SHP77 treated with DMSO at 0.1 percent for 48 hours (cell line): Measurements from ENCODE around the gene UQCC2.

Experiments
- DNase-seq: peaks from one replicate; lab custom pipeline; 2025; lab: John Stamatoyannopoulos, UW

The UQCC2 gene

DNA sequence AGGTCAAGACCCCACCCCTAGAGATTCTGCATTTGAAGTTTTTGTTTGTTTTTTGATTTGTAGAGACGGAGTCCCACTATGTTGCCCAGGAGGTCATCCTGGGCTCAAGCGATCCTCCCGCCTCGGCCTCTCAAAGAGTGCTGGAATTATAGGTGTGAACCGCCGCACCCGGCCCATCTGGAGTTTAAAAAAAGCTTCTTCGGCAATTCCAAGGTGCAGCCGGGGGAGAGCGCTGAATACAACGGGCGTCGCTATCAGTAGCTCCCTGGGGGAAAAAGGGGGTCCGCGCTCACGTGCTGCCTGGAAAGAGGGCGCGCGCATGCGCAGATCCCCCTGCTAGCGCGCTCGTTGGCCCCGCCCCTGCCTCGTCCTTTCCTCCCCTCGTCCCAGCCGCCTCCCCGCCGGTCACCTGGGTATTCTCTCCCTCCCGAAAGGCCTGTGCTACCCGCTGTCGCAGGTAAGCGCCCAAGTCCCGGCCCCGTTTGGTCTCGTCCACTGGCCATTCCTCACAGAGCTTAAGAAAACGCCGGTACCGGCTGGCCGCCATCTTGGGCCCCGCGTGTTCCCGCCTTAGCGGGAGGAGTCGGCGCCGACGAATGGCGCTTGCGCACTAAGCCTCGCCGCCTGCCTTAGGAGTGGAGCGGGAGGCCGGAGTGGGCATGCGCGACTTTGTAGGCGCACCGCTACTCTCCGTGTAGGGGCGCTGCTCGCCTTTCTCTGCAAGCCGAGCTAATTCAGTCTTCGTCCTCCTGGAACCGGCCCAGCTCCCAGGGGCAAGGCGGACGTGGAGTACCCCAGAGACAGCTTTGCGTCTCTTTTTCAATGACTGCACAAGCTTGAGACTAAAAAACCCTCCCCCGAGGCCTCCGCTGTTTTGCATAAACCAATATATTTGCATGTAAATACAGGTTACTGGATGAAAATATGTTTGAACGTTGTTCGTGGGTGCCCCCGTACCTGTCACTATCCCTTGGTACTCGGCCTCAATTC lies at the start of gene UQCC2:
TSS of gene UQCC2 (minus strand) at position 561 of the 990 bp plus-strand sequence. CDS start at position 547, 14 bp downstream.
- DNase-seq, result peak; percentile 89

DNA sequence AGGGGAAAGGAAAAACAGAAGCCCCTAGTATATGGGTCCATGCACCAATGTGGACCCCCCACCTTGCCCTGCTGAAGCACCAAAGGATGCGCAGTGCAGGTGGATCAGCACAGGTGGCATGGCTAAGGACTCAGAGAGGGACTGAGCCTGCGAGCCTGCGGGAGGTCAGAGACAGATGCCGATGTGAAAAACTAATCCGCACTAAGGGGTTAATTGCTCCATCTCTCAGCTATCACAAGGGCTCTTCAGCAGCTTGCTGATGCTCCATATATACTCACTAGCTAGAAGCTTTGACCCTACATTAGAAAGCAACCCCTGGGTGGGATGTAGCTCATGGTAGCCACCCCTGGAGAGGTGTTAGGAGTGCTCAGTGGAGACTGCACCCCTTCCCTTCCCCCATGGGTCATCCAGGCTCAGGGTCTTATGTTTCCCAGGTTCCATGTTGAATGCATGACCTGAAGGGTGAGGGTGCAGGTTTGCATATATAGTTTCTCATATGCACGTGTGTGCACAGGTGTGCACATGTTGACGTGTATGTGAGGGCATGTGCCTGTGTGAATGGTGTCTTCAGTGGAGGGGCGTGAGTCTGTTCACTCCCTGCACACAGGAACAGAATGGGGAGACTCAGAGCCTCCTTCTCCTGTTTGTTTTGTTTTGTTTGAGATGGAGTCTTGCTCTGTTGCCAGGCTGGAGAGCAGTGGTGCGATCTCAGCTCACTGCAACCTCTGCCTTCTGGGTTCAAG lies 48.6 kb upstream of the UQCC2 start:
- DNase-seq, result no peak

DNA sequence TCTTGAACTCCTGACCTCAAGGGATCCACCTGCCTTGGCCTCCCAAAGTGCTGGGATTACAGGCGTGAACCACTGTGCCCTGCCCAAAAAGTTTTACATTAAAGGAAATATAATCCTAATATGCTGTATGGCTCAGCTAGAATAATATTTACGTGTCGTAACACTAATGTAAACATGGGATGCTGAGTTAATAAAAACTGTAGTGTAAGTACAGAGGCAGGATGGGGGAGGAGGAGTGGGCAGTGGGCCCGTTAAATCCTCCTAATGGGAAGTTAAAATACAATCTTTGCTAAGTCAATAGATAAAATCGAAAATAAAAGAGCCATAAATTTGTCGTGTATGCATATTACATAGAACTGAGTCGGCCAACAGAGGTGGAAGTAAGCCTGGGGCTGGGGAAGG lies 47.3 kb upstream of the UQCC2 start:
- DNase-seq, result no peak

- DNase-seq, result no peak
These were observed 46.4 kb upstream of the UQCC2 start for GRCh38 chr6:33757906-33758305.

DNA sequence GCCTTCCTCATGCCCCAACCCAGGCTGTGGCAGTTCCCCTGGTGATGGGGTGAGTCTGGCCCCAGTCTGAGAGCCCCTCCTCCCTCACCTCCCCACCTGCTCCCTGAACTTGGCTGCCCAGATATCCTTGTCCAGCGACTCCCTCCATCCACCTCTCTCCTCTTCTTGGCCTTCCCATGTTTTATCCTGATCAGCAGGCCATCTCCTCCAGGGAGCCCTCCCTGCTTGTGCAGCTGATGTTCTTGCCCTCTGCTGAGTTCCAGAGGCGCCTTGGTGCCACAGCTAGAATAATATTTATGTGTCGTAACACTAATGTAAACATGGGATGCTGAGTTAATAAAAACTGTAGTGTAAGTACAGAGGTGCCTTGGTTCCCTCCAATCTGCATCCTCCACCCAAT lies 45.6 kb upstream of the UQCC2 start:
- no peak for DNase-seq

- DNase-seq, result no peak
These were observed 44.9 kb upstream of the UQCC2 start for GRCh38 chr6:33756211-33756954.

DNA sequence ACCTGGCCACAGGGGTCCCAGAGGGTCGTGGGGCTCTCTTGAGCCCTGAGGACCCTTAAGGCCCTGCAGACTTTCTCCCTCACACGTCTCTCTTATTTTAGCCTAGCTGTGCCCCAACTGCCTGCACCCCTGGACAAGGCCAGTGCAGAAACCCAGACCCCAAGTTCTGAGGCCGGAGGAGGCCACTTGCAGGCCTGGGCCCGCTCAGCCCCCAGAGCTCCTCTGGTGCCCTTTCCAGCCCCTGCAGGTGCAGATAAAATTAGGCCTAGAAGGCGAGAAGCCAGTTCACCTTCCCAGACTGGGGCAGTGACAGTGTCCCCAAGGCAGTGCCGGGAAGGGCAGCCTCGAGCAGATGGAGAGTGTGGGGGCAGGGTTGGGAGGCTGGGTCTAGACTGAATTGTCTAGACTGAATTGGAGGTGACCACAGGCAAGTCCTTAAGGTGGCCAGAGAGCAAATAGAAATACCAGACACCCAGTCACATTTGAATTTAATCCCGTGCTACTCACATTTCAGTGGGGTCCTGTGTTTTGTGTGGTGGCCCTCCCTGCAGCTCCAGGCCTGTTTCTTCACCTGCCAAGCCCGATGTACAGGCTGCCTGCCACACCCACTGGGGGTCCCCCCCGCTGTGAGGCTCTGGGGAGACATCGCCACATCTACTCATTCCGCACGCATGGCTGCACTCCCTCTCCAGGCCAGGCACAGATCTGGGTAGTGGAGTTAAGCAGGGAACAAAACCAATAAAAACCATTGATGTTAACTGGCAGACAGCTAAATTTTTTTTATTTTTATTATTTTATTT lies 43.8 kb upstream of the UQCC2 start:
- peak; percentile 27 for DNase-seq

GRCh38 chr6:33754222-33754621 lies 42.7 kb upstream of the UQCC2 start:
- DNase-seq, result no peak

- no peak for DNase-seq
These were observed 41.1 kb upstream of the UQCC2 start for GRCh38 chr6:33752646-33753015.

DNA sequence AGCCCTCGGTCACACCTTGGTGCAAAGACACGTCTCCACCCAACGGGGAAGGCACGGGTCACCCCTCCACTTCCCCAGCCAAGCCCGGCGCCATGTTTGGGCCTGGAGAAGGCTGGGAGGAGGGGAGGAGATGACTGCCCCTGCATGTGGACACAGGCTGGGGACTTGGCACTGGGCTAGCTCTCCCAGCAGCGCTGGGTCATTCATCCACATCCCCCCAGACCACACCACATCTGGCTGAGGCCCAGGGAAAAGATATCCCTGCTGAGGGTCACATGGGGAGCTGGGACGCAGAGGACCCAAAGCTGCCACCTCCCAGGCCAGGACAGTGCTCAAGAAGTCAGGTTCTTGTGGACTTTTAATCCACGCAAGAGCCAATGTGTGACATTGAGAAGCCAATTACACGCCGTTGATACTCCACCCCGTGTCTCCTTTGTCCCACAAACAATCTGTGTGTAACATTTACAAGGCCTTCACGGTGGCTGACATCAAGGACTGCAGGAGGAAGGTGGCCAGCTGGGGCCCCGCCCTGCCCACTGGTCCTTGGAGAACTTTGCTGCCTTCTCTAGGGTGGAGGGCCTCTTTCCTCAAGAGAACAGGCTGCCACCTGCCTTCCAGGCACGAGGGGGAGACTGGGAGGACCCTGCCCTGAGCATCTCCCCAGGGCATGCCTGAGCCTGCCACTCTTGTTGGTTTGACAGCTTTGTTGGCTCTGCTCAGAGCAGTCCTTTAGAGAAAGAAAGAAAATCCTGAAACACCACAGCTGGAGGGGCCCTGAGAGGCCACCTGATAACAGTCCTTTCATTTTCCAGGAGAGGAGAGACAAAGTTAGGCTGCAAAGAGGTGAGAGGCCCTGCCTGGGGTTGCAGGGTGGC lies 40.5 kb upstream of the UQCC2 start:
- peak; percentile 61 for DNase-seq

- no peak for DNase-seq
These were observed 38.9 kb upstream of the UQCC2 start for GRCh38 chr6:33750244-33750991.

- DNase-seq, result no peak
These were observed 37.9 kb upstream of the UQCC2 start for GRCh38 chr6:33749401-33749800.

DNA sequence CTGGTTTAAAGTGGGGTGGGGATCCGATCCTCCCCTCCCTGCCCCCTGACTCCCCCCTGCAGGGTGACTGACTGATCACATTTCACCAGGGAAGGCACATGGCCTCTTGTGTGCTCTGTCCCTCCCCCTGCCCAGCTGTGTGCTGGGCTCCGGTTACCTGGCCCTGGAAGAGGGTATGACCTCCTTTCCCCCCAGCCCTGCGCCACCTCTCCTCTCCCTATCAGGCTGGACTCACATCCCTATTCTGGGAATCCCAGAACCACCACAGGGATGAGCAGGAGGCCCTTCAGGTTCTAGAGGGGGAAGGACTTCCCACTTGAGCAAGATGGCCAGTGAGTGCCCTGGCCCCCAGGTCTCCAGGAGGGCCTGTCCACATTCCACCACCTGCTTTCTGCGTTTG lies 37.3 kb upstream of the UQCC2 start:
- DNase-seq, result no peak

- no peak for DNase-seq
These were observed 36.3 kb upstream of the UQCC2 start for GRCh38 chr6:33747823-33748222.

- no peak for DNase-seq
These were observed 35.2 kb upstream of the UQCC2 start, which contains the start of gene IP6K3 for GRCh38 chr6:33746651-33747100. TSS of gene IP6K3 (minus strand) at chr6:33746905. CDS start at chr6:33735476, 11,429 bp downstream.

DNA sequence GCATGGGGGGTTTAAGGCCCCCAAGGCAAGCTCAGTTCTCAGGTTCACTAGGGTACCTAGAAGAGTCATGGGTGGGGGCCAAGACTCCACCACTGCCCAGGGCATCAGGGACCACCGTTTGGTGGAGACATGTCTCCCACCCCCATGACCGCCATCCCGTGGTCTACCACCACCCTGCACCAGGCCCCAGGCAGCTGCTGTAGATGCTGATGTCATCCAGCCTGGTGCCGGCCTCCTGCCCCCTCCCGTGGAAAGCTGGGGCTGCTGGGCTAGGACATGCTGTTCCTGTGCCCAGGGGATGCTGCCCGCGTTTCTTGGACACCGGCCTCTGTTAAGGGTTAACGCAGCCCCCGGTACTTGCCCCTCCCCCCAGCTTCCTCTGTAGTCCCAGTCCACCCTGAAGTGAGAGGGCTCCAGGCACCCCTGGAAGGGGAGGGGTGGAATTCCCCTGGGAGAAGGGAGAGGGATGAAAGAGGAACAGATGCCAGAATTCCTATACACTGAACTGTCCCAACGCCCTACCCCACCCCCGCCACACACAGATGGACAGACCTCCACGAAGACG lies 34.6 kb upstream of the UQCC2 start:
- no peak for DNase-seq

DNA sequence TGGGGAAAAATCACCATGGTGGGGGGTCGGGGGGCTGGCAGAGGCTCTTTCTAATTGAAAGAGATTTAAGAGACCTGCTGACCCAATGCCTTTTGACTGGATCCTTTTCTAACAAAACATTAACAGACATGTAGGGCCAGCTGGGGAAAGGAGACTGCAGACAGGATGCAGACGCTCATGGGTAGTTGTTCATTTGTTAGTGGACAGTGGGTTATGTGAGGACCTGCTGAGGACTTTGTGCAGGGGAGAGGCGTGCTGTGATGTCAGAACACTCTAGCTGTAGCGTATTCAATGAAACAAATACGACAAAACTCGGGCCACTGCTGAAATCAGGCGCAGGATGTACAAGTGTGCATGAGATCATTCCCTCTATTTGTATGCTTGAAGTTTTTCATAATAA lies 34.0 kb upstream of the UQCC2 start:
- DNase-seq, result no peak

GRCh38 chr6:33744895-33745546 lies 33.5 kb upstream of the UQCC2 start:
- no peak for DNase-seq
